ENCODE results near the gene ESM1.
"Not testable (repeated sequence)": the region's sequence is repeated elsewhere in the genome, so short reads cannot be mapped to it uniquely, and the experiment has no call there.

The ESM1 gene, protein sequence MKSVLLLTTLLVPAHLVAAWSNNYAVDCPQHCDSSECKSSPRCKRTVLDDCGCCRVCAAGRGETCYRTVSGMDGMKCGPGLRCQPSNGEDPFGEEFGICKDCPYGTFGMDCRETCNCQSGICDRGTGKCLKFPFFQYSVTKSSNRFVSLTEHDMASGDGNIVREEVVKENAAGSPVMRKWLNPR

DNA sequence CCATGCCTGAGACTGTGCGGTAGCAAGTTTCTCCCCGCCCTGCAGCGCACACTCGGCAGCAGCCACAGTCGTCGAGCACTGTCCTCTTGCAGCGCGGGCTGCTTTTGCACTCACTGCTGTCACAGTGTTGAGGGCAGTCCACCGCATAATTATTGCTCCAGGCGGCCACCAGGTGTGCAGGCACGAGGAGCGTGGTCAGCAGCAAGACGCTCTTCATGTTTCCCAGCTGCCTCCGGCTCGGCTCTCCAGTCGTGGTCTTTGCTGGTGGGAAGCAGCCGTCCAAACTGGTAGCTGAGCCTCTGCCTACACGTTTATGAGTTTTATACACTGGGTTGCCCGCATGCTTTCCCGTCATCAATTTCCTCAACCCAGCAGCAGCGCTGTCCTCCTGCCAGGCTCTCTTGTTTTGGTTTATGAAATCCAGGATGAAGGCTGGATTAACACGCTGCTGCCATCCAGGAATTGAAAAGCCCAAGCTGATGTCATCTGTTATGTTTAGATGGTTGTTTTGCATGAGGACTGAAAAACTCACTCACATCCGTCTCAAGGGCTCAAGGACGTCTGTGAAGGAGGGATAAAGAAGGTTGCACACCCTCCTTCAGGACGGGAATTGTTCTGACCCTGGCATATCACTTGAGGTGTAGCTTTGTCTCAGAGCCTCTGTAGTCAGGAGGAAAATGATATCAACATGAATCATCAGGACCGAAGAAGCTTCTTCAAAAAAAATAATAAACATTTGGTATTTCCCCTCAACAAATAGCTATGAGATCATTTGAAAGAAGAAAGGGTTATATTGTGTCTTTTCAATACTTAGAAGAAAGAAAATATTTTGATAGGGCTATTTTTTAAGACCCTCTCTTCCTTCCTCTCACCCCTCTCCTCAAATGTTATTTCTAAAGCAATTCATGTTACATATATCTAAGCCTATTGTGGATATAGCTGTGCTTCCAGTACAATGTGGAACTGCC lies at the start of gene ESM1:
TSS of gene ESM1 (minus strand) at position 293 of the 968 bp plus-strand sequence. CDS start at position 217, 76 bp downstream.
- DNase-seq (ENCODE audit: low read depth in 3 of 3, low spot score in 1 of 3): no peak

DNA sequence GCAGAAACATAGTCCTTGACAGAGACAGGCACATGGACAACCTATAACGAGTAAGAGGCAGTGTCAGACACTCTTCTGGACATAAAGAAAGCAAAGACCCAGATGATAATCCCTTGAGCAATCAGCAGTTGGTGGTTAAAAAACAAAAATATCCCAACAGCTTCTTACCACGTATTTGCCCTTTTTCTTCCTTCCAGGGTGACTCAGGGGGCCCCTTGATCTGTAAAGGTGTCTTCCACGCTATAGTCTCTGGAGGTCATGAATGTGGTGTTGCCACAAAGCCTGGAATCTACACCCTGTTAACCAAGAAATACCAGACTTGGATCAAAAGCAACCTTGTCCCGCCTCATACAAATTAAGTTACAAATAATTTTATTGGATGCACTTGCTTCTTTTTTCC lies 48.2 kb upstream of the ESM1 start:
- DNase-seq (ENCODE audit: low read depth in 3 of 3, low spot score in 1 of 3): no peak

DNA sequence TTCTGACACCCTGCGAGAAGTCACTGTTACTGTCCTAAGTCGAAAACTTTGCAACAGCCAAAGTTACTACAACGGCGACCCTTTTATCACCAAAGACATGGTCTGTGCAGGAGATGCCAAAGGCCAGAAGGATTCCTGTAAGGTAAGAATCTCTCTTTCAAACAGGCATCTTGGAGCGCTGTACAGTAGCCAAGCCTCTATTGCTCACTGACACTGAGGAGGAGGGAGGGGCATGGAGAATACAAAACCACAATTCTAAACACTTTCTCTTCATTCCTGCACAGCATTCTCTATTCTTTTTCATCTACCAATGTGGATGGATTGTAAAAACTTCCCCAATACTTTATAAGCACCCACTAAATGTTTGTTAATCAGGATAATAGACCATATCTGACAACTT lies 46.1 kb upstream of the ESM1 start:
- no peak for DNase-seq (ENCODE audit: low read depth in 3 of 3, low spot score in 1 of 3)

DNA sequence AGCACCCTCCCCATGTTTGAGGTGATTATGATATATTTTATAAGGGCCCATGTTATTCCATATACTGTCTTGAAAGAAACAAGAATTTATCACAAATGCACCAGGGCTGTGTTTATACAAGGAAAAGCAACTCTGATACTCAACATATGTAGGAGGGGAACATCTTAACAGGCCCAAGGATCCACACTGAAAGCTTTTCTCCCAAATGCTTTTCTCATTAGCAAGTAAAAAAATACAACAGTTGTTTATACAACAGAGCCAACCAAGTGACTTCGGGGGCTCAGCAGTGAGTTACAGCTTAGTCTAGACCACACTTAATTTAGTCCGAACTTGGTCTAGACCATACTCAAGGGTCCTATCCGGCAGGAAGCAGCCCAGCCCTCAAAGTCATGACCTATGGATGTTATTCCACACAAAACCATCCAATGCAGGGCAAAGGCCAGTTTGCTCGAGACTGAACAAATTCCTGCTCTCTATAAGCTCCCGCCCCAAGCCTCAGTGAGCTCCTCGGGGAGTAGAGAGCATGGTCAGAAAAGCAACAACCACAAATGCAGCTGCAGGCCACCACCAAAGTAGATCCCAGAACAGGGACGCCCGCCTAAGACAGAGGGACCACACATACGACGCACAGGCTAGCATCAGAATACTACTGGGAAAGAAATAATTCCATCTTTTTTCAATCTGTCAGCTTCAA lies 45.4 kb upstream of the ESM1 start:
- no peak for DNase-seq (ENCODE audit: low read depth in 3 of 3, low spot score in 1 of 3)

DNA sequence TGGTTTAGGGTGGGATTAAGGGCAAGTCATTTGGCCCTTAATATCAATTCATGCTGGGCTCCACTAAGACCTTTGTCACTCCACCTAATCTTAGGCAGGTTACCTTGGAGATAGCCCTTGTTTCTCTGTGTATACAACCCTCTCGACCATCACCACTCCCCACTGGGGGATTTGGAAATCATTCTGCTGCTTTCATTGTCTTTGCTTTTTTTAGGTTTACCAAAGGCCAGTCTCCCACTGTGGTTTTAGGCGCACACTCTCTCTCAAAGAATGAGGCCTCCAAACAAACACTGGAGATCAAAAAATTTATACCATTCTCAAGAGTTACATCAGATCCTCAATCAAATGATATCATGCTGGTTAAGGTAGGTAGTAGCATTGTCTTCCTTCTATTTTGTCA lies 44.8 kb upstream of the ESM1 start:
- no peak for DNase-seq (ENCODE audit: low read depth in 3 of 3, low spot score in 1 of 3)

DNA sequence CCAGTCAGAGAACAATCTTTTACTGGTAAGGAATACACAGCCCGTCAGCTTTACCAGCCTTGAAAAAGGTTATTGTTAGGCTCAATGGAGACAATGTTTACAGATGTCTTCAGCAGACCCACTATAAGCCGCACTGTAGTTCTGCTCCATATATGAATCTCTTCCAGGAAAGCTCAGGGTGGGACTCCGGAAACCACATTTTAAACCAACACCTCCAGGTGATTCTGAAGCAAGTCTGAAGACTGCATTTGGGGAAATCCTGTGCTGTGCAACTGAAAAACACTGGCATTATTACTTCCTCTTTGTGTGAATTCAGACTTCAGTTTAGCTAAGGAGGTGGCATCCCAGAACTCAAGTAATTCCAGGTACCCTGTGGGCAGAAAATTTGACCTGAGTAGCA lies 42.2 kb upstream of the ESM1 start:
- DNase-seq (ENCODE audit: low read depth in 3 of 3, low spot score in 1 of 3): peak in 1 of 3 donors; percentile 3

DNA sequence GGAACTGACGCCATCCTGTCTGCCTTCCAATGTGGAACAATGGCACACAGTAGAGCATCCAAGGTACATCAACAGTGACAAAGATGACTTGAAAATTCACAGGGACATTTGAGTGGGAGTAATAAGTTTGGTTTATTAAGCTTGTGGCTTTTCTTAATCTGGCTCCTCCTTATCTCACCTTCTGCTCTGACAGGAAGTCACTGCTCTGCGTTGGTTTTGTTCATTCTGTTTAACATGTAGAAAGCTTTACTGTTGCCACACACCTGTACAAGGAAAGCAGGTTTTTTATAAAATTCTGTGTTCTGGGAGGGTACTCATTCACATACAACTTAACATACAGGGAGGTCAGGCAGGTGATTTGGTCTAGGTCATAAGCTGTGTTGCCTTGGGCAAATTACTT lies 37.1 kb upstream of the ESM1 start:
- DNase-seq (ENCODE audit: low read depth in 3 of 3, low spot score in 1 of 3): no peak

DNA sequence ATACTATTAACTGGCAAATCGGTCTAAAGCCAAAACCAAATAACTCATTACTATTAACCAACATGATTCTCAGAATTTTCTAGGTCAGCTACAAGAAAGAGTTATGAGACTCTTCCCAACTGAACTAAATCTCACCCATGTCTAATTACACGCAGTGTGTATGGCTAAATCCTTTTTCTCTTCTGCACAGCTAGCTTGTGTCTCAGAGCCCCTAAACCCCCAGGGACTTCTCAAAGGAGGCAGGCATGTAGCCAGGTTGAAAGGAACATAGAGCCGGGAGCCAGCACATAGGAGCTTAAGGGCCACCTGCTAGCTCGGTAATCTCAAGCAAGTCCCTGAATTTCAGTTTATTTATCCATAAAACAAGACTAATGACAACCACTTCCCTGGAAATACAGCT lies 36.4 kb upstream of the ESM1 start:
- DNase-seq (ENCODE audit: low read depth in 3 of 3, low spot score in 1 of 3): no peak

DNA sequence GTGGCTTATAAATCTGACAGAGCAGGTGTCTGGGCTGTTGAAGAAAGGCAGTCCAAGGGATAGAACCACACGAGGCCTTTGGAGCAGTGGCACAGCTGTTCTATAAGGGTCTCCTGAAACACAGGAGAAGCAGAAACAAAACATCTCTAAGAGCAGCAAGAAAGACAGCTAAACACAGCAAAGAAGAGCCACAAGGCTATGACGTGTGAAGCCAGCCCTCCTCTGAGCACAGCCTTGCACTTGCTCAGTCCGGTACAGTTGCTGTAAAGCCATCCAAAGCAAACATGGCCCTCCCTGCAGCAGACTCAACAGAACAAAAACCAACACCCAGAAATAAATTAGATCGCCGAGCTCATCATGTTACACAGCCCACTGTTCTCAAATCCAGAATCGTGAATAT lies 36.0 kb upstream of the ESM1 start:
- DNase-seq (ENCODE audit: low read depth in 3 of 3, low spot score in 1 of 3): no peak

DNA sequence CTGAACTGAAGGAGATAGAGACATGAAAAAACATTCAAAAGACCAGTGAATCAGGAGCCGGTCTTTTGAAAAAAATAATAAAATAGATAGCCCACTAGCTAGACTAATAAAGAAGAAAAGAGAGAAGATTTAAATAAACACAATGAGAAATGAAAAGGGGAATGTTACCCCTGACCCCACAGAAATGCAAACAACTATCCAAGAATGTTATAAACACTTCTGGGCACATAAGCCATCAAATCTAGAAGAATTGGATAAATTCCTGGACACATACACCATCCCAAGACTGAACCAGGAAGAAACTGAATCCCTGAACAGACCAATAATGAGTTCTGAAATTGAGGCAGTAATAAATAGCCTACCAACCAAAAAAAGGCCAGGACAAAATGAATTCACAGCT lies 24.8 kb upstream of the ESM1 start:
- DNase-seq (ENCODE audit: low read depth in 3 of 3, low spot score in 1 of 3): not testable (repeated sequence)

DNA sequence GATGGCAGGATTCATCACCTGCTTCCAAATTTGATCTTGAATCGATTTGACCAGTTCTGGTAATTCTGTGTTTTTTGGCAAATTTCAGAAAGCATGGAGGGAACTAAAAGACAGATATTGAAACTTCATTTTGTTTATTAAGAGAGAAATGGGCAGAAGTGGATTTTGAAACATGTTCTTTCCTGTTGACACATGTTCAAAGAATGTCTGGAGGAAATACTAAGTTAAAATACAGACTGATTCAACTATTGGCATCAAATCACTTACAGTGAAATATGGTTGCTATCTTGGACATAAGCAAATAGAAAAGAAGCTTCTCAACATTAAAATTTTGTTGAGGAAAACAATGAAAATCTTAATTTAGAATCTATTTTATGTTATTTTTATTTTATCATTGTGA lies 19.3 kb upstream of the ESM1 start:
- DNase-seq (ENCODE audit: low read depth in 3 of 3, low spot score in 1 of 3): no peak

DNA sequence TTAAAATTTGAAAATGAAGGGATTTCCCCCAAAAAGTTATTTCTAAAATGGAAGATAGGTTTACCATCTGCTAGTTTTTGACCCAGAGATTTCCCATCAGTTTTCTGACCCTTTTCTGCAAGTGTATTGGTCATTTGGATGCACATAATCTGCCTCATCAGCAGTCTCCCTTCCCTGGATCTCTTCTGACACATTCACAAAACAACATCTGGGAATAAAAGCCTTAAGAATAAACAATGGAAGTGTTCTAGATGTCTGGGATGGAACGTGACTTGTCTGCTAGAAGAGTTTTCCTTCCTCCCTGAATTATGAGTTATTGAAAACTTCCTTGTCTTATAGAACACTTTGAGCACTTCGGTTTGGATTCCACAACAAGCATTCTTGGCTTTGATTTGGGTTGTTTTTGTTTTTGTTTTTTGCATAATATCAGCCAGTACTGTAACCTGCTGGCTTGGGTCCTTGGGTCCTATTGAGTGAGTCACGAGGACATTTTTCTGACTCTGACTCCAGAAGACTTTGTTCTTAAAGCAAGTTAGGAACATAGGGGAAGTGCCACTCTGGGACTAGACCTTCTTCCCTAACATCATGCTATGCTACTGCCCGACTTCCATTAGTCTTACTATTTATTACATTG lies 18.2 kb upstream of the ESM1 start:
- DNase-seq (ENCODE audit: low read depth in 3 of 3, low spot score in 1 of 3): no peak

DNA sequence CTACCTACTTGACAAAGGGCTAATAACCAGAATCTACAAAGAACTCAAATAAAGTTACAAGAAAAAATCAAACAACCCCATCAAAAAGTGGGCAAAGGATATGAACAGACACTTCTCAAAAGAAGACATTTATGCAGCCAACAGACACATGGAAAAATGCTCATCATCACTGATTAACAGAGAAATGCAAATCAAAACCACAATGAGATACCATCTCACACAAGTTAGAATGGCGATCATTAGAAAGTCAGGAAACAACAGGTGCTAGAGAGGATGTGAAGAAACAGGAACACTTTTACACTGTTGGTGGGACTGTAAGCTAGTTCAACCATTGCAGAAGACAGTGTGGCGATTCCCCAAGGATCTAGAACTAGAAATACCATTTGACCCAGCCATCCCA lies 16.8 kb upstream of the ESM1 start:
- DNase-seq (ENCODE audit: low read depth in 3 of 3, low spot score in 1 of 3): not testable (repeated sequence)

DNA sequence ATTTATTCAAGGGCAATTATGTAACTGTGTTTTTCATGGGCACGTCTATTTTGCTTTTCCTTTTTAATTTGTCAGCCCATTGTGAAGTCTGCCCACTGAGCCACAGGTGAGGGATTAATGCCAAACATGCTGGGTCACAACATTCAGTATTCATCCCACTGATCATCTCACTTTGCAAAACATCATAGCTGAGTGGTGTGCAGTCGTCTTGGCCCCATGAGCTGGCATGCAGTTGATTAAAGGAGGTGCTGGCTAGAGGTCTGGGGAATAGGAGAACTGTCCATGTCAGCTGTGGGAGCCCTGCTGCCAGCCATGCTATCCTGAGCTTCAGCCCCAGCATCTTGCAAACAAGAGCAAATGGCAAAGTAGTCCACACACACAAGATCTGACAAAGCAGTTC lies 11.7 kb upstream of the ESM1 start:
- no peak for DNase-seq (ENCODE audit: low read depth in 3 of 3, low spot score in 1 of 3)

DNA sequence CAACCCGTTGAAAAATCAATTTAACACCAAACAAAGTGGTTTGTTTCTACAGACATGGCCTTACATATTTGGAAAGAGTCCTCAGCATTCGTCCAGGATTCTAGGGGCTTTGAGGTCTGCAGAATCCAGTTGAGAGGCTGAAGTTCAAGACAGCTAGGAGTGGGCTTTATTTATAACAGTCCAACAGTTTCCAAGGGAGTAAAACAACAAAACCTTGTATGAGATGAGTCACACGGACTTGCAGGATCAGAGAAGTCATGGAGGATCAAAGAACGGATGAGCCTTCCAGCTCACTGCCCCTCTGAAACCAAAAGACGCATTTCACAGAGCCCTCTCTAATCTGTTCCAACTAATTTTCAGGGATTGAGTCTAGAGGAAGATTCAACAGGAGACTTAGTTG lies 11.1 kb upstream of the ESM1 start:
- DNase-seq (ENCODE audit: low read depth in 3 of 3, low spot score in 1 of 3): no peak

DNA sequence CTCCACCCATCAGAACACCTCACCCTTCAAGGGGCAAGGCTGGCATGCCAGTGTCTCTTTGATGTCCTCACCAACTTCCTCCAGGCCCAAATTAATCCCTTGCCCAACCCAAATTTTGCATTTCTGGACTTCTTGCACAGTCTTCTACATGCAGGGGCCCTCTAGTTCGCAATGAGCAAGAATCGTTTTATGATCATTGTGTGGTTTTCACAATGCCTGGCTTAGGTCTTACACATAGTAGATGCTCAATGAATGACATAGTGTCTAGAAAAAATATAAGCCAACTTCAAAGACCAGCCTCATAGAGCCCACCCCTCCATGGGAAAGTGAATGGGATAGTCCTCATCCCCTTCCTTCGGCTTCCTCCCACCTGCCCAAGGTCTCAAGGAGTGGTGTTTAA lies 9.8 kb upstream of the ESM1 start:
- DNase-seq (ENCODE audit: low read depth in 3 of 3, low spot score in 1 of 3): no peak

DNA sequence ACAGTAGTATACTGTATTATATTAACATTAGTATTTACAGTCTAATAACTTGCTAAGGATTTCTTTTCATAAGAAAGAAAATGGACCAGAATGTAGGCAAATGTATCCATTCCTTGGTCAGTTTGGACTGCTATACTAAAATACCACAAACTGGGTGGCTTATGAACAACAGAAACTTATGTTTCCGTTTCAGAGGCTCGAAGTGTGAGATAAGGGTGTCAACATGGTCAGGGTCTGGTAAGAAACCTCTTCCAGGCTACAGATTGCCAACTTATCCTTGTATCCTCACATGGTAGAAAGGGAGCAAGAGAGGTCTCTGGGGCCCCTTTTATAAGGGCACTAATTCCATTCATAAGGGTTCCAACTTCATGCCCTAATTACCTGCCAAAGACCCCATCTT lies 9.2 kb upstream of the ESM1 start:
- DNase-seq (ENCODE audit: low read depth in 3 of 3, low spot score in 1 of 3): no peak

DNA sequence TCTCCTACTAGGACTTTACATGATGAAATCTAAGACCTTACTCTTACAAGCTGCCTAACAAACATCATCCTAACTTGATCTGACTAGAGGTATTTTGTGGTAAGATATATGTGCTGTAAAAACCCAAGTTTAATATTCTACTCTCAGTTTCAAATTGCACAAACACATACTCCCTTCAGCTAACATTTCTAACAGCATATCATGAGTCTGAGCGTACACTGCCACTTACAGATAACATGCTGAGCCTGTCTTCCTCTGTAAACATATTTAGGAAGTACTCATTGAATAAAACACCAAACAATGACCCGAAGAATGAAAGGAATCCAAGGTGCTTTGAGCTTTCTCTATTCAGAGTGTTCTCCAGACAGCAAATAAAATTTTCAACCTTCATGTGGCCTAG lies 7.9 kb upstream of the ESM1 start:
- no peak for DNase-seq (ENCODE audit: low read depth in 3 of 3, low spot score in 1 of 3)

DNA sequence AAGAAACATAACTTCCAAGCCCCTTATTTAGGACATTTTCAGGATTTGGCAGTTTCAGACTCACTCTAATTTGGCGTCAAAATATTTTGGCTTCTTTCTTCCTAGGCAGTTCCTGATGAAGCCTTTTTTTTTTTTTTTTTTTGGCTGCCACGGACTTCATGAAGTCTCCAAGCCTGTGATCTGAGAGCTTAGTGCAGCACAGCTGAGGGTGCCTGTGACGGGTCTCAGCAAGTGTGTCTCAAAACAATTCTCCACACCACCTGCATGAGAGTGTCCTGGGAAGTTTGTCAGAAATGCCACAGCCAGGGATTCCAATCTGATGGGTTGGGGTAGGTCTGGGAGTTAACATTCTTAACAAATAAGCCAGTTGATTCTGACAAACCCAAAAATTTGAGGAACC lies 6.0 kb upstream of the ESM1 start:
- DNase-seq (ENCODE audit: low read depth in 3 of 3, low spot score in 1 of 3): no peak

DNA sequence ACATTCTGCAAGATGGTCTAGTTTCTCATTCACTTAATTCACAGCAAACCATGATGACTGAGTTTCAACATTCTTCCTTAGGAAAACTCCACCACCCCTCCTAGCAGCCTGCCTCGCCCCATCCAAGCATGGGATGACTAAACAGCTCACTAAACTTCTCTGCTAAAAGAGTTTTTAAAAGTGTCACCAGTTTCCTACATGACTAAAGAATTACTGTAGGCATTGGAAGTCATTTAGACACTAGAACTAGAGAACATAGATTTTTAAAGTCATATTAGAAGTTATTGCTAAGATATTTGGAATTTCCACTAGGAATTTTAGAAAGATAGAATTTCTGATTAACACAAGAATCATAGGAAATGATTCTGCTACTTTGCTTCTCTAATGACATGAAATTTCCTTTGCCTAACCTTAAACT lies 5.5 kb upstream of the ESM1 start:
- no peak for DNase-seq (ENCODE audit: low read depth in 3 of 3, low spot score in 1 of 3)

DNA sequence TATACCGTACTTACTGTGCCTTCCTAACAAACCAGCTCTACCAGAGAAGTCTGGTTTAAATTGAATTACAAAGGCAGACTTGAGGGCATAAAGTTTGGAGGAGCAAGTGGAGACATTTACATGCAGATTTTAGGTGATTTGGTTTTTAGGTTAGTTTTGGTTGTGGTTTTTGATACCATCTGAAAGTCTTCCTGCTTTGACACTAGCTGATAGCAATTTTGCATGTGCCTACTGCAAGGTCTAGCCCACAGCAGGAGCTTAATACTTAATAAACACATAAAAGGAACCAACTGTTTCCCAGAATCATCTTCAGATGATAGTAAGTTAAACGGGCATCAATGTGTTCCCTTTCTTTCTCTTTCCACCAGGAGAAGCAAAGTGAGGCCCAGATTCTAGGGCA lies 3.4 kb upstream of the ESM1 start:
- no peak for DNase-seq (ENCODE audit: low read depth in 3 of 3, low spot score in 1 of 3)

DNA sequence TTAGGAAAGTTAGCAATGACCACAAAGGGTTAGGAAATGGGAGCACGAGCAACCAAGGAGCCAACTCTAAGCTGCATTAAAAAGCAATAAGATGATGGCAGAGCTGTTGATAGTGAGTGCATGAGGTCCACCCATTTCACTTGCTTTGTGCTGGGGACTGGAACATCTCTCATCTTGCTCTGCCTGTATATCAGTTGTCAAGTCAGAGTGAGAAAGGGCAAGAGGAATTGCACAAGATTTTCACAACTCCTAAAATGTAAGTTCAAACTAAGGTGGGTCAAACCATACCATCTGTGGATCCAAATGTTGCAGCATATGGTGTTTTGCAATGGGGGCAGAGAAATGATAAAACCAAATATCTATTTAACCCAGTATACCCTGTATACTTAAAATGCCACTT lies 2.8 kb upstream of the ESM1 start:
- DNase-seq (ENCODE audit: low read depth in 3 of 3, low spot score in 1 of 3): no peak

Measured in stimulated activated CD4-positive, alpha-beta T cell treated with anti-CD3 and anti-CD28 coated beads, TNF-alpha, amount 100 ng/mL, for 1 hour (primary cell).